ENCODE results near the gene VEZF1. TPM values are rescaled to one million over a fixed set of nuclear protein-coding genes. Genes with fewer than 3 reads are reported as not detected.
A peak's percentile ranks its signal among the peaks of the same experiment; 100 is the strongest.

The VEZF1 gene
- total RNA-seq, 1 experiment from 2014 or later = 50.9 TPM

- H3K36me3 ChIP-seq (ENCODE audit: low read depth) = no peaks in the 10 kb centered on the region
- TSS peak; percentile 40 for BruUV-seq (replicated peaks)
Measured at GRCh38 chr17:57953705-57954396, 34.2 kb downstream of the VEZF1 start.

GRCh38 chr17:57953219-57953618 is 34.8 kb downstream of the VEZF1 start:
- Histone ChIP-seq H3K79me2 (ENCODE audit: low read depth) (peaks cover 44% of the 10 kb centered on the region), H4K20me1 (ENCODE audit: insufficient read depth) (no peaks in the 10 kb centered on the region), H3K27me3 (ENCODE audit: insufficient read depth, low read depth) (no peaks in the 10 kb centered on the region), H3K4me1 (replicated peaks; ENCODE audit: insufficient read depth) (peaks cover 65% of the 10 kb centered on the region), H2AFZ (no peak overlapping the region), H3K36me3 (ENCODE audit: low read depth) (no peaks in the 10 kb centered on the region), H3K9me3 (ENCODE audit: insufficient read depth, low read depth) (no peaks in the 10 kb centered on the region), H3F3A (ENCODE audit: insufficient read depth, low read depth) (peaks cover 36% of the 10 kb centered on the region), H3K4me2 (peak overlapping the region; percentile 85), H3K27ac (peak overlapping the region; percentile 30; the same call in 1 of the 2 replicates), H3K9me2 (ENCODE audit: insufficient read depth) (no peaks in the 10 kb centered on the region), H3K4me3 (no peak overlapping the region)
- ChIA-PET POLR2A (ENCODE audit: unreplicated experiment) (interaction anchor here (0.6 to 1.3 kb wide), 2 partner anchors 35 to 54 kb away, joined by 3 to 6 read pairs; partner anchors contain the start of genes SRSF1 and VEZF1), CTCF (interaction anchor here (0.6 to 1.3 kb wide), 3 partner anchors 18 to 32 kb away, joined by 3 to 4 read pairs (median 4); no protein-coding TSS in a partner anchor)
- TF ChIP-seq EZH2 (IDR thresholded peaks at IDR 0.05; ENCODE audit: low read depth) (no peak), CTCF (conservative IDR thresholded peaks at IDR 0.05) (no peak)
- BruUV-seq (replicated peaks) = no TSS peak
- intact Hi-C loops (cut with micrococcal nuclease; ENCODE audit: unreplicated experiment) = no loop called here
- no peak for DNase-seq

More at GRCh38 chr17:57953705-57954396, 34.2 kb downstream of the VEZF1 start:
- DNase-seq = no peak
- peak overlapping the region; percentile 80 for H2AFZ ChIP-seq
- peaks cover 44% of the 10 kb centered on the region for H3K79me2 ChIP-seq (ENCODE audit: low read depth)
- peaks cover 63% of the 10 kb centered on the region for H3K4me1 ChIP-seq (replicated peaks; ENCODE audit: insufficient read depth)
- peak overlapping the region; percentile 46; the same call in 1 of the 2 replicates for H3K27ac ChIP-seq
- H3K27me3 ChIP-seq (ENCODE audit: insufficient read depth, low read depth) = no peaks in the 10 kb centered on the region
- POLR2A ChIA-PET (ENCODE audit: unreplicated experiment) = interaction anchor here (0.6 to 1.0 kb wide), 3 partner anchors 34 to 332 kb away, joined by 3 to 7 read pairs (median 3); partner anchors contain the start of gene VEZF1
- no peaks in the 10 kb centered on the region for H4K20me1 ChIP-seq (ENCODE audit: insufficient read depth)
- H3K9me2 ChIP-seq (ENCODE audit: insufficient read depth) = no peaks in the 10 kb centered on the region
- H3F3A ChIP-seq (ENCODE audit: insufficient read depth, low read depth) = peaks cover 33% of the 10 kb centered on the region
- no peaks in the 10 kb centered on the region for H3K9me3 ChIP-seq (ENCODE audit: insufficient read depth, low read depth)
- intact Hi-C loops (cut with micrococcal nuclease; ENCODE audit: unreplicated experiment) = no loop called here
- H3K4me3 ChIP-seq = peak overlapping the region; percentile 69
- CTCF ChIA-PET = interaction anchor here (0.6 to 1.3 kb wide), 3 partner anchors 32 to 367 kb away, joined by 4 to 7 read pairs (median 4); no protein-coding TSS in a partner anchor
- no peak for TF ChIP-seq EZH2 (IDR thresholded peaks at IDR 0.05; ENCODE audit: low read depth)
- TF ChIP-seq CTCF (conservative IDR thresholded peaks at IDR 0.05) = no peak
- peak overlapping the region; percentile 85 for H3K4me2 ChIP-seq

GRCh38 chr17:57949649-57950048 is 38.4 kb downstream of the VEZF1 start:
- ChIA-PET CTCF (interaction anchor here (0.6 kb wide), 2 partner anchors 36 to 62 kb away, joined by 4 to 6 read pairs; no protein-coding TSS in a partner anchor), POLR2A (ENCODE audit: unreplicated experiment) (no interaction called here)
- Histone ChIP-seq H3K79me2 (ENCODE audit: low read depth) (peaks cover 72% of the 10 kb centered on the region), H3K4me2 (peak overlapping the region; percentile 66), H4K20me1 (ENCODE audit: insufficient read depth) (no peaks in the 10 kb centered on the region), H3K9me3 (ENCODE audit: insufficient read depth, low read depth) (no peaks in the 10 kb centered on the region), H3K27ac (peak overlapping the region; percentile 95), H2AFZ (no peak overlapping the region), H3K27me3 (ENCODE audit: insufficient read depth, low read depth) (no peaks in the 10 kb centered on the region), H3K4me3 (no peak overlapping the region), H3K36me3 (ENCODE audit: low read depth) (no peaks in the 10 kb centered on the region), H3K4me1 (replicated peaks; ENCODE audit: insufficient read depth) (peaks cover 77% of the 10 kb centered on the region), H3K9me2 (ENCODE audit: insufficient read depth) (no peaks in the 10 kb centered on the region), H3F3A (ENCODE audit: insufficient read depth, low read depth) (peaks cover 40% of the 10 kb centered on the region)
- TF ChIP-seq EZH2 (IDR thresholded peaks at IDR 0.05; ENCODE audit: low read depth) = no peak
- no peak for TF ChIP-seq CTCF (conservative IDR thresholded peaks at IDR 0.05)
- intact Hi-C loops (cut with micrococcal nuclease; ENCODE audit: unreplicated experiment) = loop anchor here (2.0 to 5.0 kb wide), 4 partner anchors 31 to 87 kb away; no protein-coding TSS in a partner anchor
- DNase-seq = peak in 1 of 2 experiments; percentile 50
- no TSS peak for BruUV-seq (replicated peaks)
